Urinary bladder (tissue), 4 donors: ENCODE measurements around the gene SOX30. TPM values are rescaled to one million over a fixed set of nuclear protein-coding genes. Genes with fewer than 3 reads are reported as not detected.

Experiments
- DNase-seq: peaks from one replicate; pipeline ENCODE4 v3.0.0-alpha.2; 2015; ENCODE audit errors: extremely low spot score
- H3K27ac ChIP-seq: one replicate; pipeline ENCODE4 v1.5.1; 2013; ENCODE audit warnings: low read depth, mild to moderate bottlenecking, moderate library complexity
- H3K36me3 ChIP-seq: one replicate; pipeline ENCODE4 v1.6.1; 2013; ENCODE audit warnings: mild to moderate bottlenecking, moderate library complexity; ENCODE audit not compliant: insufficient read depth
- H3K4me1 ChIP-seq: one replicate; pipeline ENCODE4 v1.6.1; 2013; ENCODE audit warnings: mild to moderate bottlenecking, moderate library complexity; ENCODE audit not compliant: insufficient read depth
- H3K4me3 ChIP-seq: one replicate; pipeline ENCODE4 v1.5.1; 2013; ENCODE audit warnings: low read depth, low read length
- WGBS: extraction: QIAGEN DNeasy Blood & Tissue Kit; methylation state at CpG from one replicate; pipeline ENCODE4 v1.1.7; 2013; 5-methylcytosine and 5-hydroxymethylcytosine counted together
- polyA plus RNA-seq: library from polyadenylated mRNA; stranded (reverse); fragments of 200-250 nt; gene quantifications from one replicate; pipeline ENCODE4 v1.2.3, GENCODE V29; 2013
- small RNA-seq: library from RNA; depleted of rRNA; stranded (forward); fragments of <200 nt; gene quantifications from one replicate; pipeline ENCODE3, GENCODE V24; 2014
- total RNA-seq: library from RNA; depleted of rRNA; stranded (reverse); fragments of >200 nt; gene quantifications from one replicate; pipeline ENCODE4 v1.2.3, GENCODE V29; 2014
- donor health status: healthy with polysubstance abuse.
- donor health status: healthy.

Gene SOX30
- total and polyA plus RNA-seq, 2 donors, result 0.33 TPM; not detected in 1

GRCh38 chr5:157593052-157593757, 59.0 kb downstream of the SOX30 start:
- 84% methylated on average over 6 of the region's 6 CpGs for WGBS
- no peak for DNase-seq
- no peaks in the 10 kb centered on the region for H3K36me3 ChIP-seq
- H3K4me1 ChIP-seq, result peaks cover 3% of the 10 kb centered on the region
- no peak overlapping the region for H3K27ac ChIP-seq
- H3K4me3 ChIP-seq, result no peak overlapping the region

- peaks cover 3% of the 10 kb centered on the region for H3K4me1 ChIP-seq
- H3K27ac ChIP-seq, result no peak overlapping the region
- no peak overlapping the region for H3K4me3 ChIP-seq
- no peaks in the 10 kb centered on the region for H3K36me3 ChIP-seq
- no peak for DNase-seq
- 41% methylated on average over 3 of the region's 3 CpGs for WGBS
These were observed 59.6 kb downstream of the SOX30 start for GRCh38 chr5:157592594-157592993.

- Histone ChIP-seq H3K4me3 (no peak overlapping the region), H3K27ac (no peak overlapping the region), H3K4me1 (peaks cover 3% of the 10 kb centered on the region), H3K36me3 (no peaks in the 10 kb centered on the region)
- no peak for DNase-seq
These were observed 61.8 kb downstream of the SOX30 start for GRCh38 chr5:157590478-157590877.

- Histone ChIP-seq H3K4me3 (no peak overlapping the region), H3K36me3 (no peaks in the 10 kb centered on the region), H3K27ac (no peak overlapping the region), H3K4me1 (no peaks in the 10 kb centered on the region)
- 87% methylated on average over 1 of the region's 1 CpG for WGBS
- no peak for DNase-seq
These were observed 67.6 kb downstream of the SOX30 start for GRCh38 chr5:157584628-157585027.

- no peak for DNase-seq
- WGBS, result 73% methylated on average over 10 of the region's 10 CpGs
These were observed 69.3 kb downstream of the SOX30 start for GRCh38 chr5:157582731-157583620.

GRCh38 chr5:157581901-157582300, 70.3 kb downstream of the SOX30 start:
- DNase-seq, result no peak
- Histone ChIP-seq H3K4me3 (no peak overlapping the region), H3K36me3 (no peaks in the 10 kb centered on the region), H3K27ac (no peak overlapping the region), H3K4me1 (no peaks in the 10 kb centered on the region)
- 95% methylated on average over 5 of the region's 5 CpGs for WGBS

More at GRCh38 chr5:157582731-157583620, 69.3 kb downstream of the SOX30 start:
- Histone ChIP-seq H3K36me3 (no peaks in the 10 kb centered on the region), H3K27ac (no peak overlapping the region), H3K4me1 (no peaks in the 10 kb centered on the region), H3K4me3 (no peak overlapping the region)

GRCh38 chr5:157578079-157578780, 74.0 kb downstream of the SOX30 start:
- H3K4me3 ChIP-seq, result no peak overlapping the region
- H3K4me1 ChIP-seq, result no peaks in the 10 kb centered on the region
- DNase-seq, result no peak
- 86% methylated on average over 6 of the region's 6 CpGs for WGBS
- no peak overlapping the region for H3K27ac ChIP-seq
- no peaks in the 10 kb centered on the region for H3K36me3 ChIP-seq

GRCh38 chr5:157576678-157577077, 75.6 kb downstream of the SOX30 start:
- DNase-seq, result no peak
- Histone ChIP-seq H3K27ac (no peak overlapping the region), H3K4me1 (no peaks in the 10 kb centered on the region), H3K36me3 (no peaks in the 10 kb centered on the region), H3K4me3 (no peak overlapping the region)
- WGBS, result 89% methylated on average over 4 of the region's 4 CpGs

Small RNA genes lying within 50 kb of the gene (small RNA-seq; reads per million reads assigned to genes)
- gene RNU6-390P, result not detected

Other genes starting within 250 kb of the SOX30 start
- gene NIPAL4, start 192.2 kb downstream of the SOX30 start, total RNA-seq, result 5.0 TPM
- 14.6 TPM for gene NIPAL4, start 192.2 kb downstream of the SOX30 start, polyA plus RNA-seq
- 49.8 TPM for gene ADAM19, start 76.7 kb downstream of the SOX30 start, total RNA-seq
- 26.4 TPM for gene ADAM19, start 76.7 kb downstream of the SOX30 start, polyA plus RNA-seq
- gene C5orf52, start 19.1 kb upstream of the SOX30 start, total RNA-seq, result not detected
- not detected for gene C5orf52, start 19.1 kb upstream of the SOX30 start, polyA plus RNA-seq
- 27.9 TPM for gene THG1L, start 79.0 kb upstream of the SOX30 start, total RNA-seq
- 16.7 TPM for gene THG1L, start 79.0 kb upstream of the SOX30 start, polyA plus RNA-seq
- 15.5 TPM for gene LSM11, start 91.3 kb upstream of the SOX30 start, total RNA-seq
- gene LSM11, start 91.3 kb upstream of the SOX30 start, polyA plus RNA-seq, result 12.6 TPM
- gene CLINT1, start 206.7 kb upstream of the SOX30 start, total RNA-seq, result 131 TPM
- 46.8 TPM for gene CLINT1, start 206.7 kb upstream of the SOX30 start, polyA plus RNA-seq